ENCODE measurements around the gene TMCC1.
"Not testable (repeated sequence)": the region's sequence is repeated elsewhere in the genome, so short reads cannot be mapped to it uniquely, and the experiment has no call there.

The TMCC1 gene

DNA sequence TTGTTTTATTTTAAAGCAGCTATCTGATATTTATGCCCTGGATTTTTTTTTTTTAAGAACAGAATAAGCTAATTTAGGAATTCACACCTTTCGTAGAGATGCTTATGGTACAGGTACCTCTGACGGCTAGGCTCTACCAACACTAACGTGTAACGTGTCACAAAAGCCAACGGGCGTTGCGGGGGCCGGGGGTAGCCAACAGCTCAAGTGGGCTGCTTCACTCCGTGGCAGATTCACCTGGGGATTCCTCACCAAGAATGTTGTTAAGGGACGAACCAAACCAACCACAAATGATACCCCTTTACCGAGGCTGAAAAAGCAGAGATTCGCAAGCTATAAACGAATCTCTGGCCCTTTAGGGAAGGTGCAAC lies 1.0 kb downstream of the TMCC1 start:
- peak in 1 of 5 donors; percentile 22 for DNase-seq

DNA sequence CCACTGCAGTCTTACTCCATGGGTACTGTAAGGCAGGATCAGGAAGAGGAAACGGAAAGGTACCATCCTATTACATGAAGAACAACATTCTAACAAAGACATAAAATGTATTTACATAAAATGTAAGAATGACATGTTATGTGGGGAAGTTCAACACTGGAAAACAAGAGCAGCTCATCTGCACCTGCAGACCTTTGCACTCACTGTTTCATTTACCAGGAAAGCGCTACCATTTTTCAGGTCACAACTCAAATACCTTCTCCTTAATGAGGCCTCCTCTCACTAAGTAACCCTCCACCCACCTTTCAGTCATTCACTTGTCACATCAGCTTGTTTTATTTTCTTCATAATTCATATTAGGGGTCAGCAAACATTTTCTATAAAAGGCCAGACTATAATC lies 2.6 kb downstream of the TMCC1 start:
- DNase-seq = no peak

DNA sequence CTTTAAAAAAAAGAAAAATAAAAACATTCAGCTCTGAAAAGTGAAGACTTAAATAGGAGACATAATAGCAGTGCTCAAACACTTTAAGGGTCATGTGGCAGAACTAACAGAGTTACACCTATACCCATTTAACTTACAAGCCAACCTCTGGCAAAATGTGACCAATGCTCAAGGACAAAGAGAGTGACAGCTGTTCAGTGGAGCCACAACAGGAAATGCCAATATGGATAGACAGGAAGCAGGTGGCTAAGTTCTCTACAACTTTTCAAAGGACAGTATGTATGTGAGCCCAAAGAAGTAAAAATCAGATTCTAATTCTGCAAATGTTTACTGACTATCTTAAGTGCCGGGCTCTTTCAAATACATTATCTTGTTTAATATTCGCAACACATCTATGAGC lies 3.4 kb downstream of the TMCC1 start:
- DNase-seq = peak in 1 of 5 donors; percentile 30

DNA sequence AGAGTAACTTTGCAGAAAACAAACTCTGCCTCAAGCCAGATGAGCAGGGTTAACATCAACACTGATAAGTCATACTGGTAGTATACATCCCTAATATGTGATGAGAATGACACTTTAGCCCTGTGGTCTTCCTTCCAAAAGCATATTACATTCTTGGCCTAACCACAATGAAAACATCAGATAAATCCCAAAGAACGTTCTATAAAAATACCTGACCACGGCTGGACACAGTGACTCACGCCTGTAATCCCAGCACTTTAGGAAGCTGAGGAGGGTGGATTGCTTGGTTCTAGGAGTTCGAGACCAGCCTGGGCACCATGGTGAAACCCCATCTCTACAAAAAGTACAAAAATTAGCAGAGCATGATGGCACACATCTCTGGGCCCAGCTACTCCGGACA lies 4.7 kb downstream of the TMCC1 start:
- DNase-seq = no peak

DNA sequence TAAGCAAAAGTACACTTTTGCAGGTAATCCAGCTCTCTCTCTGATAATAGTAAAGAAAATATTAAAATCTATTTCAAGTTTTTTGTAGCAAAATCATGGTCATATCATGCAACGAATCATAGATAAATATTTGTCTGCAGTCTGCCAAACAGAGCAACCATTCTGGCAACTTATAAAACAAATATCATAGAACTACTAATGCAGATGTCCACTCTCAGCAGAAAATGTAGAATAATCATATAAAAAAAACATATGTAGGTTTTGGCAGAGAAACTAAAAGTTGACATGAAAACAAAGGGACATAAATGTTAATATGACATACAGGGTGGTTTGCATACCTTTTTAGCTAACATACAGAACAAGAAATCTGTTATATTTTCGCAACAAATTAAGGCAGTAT lies 12.2 kb downstream of the TMCC1 start:
- no peak for DNase-seq

DNA sequence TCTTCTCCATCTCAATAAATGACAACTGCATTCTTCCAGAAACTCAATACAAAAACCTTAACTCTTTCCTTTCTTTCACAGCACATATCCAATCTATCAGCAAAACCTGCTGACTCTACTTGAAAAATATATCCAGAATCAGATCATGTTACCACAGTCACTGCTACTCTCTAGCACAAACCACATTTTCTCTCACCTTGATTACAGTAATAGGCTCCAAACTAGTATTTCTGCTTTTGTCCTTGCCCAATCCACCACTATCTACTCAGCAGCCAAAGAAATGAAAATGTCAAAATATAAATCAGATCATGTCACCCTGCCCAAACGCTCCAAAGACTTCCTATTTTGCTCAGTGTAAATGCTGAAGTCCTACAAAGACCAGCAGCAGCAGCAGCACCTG lies 15.2 kb downstream of the TMCC1 start:
- no peak for DNase-seq

DNA sequence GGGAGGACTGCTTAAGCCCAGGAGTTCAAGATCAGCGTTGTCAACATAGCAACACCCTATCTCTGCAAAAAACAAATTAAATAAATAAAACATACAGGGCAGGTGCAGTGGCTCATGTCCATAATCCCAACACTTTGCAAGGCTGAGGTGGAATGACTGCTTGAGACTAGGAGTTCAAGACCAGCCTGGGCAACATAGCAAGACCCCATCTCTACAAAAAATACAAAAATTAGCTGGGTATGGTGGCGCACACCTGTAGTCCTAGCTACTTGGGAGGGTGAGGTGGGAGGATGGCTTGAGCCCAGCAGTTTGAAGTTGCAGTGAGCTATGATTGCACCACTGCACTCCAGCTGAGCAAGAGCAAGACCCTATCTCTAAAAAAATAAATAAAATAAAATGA lies 19.0 kb downstream of the TMCC1 start:
- DNase-seq = not testable (repeated sequence)

DNA sequence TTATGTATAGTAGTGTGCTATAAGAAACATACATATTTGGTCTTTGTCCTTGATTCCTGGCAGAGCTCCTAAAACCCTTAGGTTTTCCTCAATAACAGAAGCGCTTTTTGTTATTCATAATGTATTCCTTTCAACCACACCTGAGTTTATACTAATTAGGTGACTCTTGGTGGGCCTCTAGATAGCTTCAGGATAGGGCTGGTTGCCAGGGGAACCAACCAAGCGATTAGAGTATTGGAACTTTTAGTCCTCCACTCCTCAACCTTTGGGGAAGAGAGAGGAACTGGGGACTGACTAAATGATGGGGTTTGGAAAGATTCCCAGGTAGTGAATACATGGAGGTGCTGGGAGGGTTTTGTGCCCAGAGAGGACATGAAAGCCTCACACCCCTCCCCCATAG lies 24.6 kb downstream of the TMCC1 start:
- no peak for DNase-seq

DNA sequence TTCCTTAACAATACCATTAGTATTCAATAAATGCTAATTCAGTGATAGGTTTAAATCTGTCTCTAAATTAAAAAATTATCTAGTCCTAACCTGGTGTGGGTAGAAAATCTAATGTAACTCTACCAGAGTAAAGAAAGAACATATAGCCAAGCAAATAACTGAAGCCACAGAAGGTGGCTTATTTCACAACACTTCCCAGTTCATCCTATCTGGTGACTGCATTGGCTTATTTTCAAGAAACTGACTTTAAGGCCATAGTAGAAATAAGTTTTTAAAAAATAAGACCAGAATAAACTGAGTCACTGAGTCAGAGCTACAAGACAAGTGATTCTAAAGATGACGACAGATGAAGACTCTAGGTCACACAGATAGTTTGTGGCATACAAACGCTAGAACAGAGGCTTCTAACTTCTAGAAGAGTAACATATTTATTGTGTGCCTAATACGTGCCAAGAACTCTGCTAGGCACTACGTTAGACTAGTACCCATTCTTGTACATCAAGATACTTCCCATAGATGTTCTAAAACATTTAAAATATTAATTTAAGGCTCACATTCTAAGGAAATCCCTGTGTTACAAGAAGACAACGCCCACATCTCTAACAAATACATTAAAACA lies 25.9 kb downstream of the TMCC1 start:
- DNase-seq = no peak

DNA sequence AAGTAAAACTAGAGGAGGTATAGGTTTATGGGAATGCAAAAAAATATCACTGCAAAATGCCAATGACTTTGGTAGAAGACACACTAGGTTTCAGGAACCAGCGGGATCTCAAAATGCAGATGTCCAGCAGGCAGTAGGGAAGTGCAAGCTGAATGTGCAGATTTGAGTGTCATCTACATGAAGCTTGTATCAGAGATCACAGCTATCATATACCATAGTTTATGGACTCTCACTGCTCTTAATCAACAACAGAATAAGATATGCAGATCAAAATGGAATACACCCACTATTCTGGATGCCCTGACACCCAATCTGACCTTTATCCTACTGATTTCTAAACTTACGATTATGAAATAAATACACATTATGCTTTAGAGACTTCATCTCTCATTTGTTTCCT lies 27.7 kb downstream of the TMCC1 start:
- no peak for DNase-seq

DNA sequence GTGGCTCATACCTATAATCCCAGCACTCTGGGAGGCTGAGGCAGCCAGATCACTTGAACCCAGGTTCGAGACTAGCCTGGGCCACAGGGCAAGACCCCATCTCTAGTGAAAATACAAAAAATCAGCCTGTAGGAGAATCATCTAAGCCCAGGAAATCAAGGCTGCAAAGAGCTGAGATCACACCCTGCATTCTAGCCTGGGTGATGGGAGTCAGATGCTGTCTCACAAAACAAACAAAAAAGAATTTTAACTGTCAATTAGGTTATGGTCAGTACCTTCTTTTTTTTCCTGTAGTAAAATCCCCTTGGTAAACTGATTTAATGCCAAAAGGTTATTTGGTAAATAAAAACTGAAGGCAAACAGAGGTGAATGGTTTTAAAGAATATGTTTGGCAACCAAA lies 29.0 kb downstream of the TMCC1 start:
- DNase-seq = no peak

DNA sequence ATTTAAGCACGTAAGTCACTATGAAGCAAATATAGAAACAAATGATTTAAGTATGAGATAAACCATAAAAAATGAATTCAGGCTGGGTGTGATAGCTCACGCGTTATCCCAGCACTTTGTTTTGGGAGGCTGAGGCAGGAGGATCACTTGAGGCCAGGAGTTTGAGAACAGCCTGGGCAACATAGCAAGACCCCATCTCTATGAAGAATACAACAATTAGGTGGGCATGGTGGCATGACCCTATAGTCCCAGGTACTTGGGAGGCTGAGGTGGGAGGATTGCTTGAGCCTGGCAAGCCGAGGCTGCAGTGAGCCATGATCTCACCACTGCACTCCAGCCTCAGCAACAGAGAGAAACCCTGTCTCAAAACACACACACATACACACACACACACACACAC lies 34.2 kb downstream of the TMCC1 start:
- DNase-seq = no peak

DNA sequence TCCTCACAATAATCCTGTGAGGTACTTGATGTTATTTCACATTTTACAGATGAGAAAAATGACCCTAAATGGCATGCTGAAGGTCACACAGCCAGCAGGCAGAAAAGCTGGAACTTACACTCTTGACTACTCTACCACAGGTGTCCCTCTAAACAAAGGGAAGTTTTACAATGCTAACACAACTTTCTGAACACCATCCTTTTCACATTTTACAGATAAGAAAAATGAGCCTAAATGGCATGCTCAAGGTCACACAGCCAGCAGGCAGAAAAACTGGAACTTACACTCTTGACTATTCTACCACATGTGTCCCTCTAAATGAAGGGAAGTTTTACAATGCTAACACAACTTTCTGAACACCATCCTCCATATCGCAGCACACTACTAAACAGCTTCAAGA lies 35.6 kb downstream of the TMCC1 start:
- no peak for DNase-seq

DNA sequence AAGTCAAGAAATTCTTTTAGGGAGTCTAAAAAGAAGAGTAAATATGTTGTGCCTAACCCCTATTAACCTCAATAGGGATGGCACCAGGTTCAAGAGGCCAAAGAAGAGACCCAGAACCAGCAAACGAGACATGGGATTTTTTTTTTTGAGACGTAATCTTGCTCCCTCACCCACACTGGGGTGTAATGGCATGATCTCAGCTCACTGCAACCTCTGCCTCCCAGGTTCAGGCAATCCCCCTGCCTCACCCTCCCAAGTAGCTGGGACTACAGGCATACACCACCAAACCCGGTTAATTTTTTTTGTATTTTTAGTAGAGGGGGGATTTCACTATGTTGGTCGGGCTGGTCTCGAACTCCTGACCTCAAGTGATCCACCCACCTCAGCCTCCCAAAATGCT lies 36.7 kb downstream of the TMCC1 start:
- not testable (repeated sequence) for DNase-seq

DNA sequence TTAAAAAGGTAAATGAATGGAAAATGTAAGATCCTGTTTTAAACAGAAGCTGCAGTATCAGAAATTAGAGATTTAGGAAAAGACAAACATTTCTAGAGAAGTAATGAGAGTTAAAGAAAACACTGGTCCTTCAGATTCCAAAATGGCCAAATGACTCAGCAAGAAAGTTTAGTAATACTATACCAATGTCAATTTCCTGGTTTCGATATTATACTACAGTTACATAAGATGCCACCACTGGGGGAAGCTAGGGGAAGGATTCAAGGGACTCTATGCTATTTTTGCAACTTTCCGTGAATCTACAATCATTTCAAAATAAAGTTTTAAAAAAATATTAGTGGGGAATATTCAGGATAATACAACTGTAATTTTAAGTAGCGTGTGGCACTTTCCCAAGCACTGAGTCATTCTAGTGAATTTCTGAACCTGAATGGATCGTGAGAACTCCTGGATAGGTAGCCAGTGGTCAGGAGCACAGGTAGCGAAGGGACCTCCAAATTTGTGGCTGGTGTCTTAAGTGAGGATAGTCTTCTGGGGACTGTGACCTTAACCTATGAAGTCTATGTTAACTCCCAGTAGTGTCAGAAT lies 37.6 kb downstream of the TMCC1 start:
- DNase-seq = peak in 1 of 5 donors; percentile 44

DNA sequence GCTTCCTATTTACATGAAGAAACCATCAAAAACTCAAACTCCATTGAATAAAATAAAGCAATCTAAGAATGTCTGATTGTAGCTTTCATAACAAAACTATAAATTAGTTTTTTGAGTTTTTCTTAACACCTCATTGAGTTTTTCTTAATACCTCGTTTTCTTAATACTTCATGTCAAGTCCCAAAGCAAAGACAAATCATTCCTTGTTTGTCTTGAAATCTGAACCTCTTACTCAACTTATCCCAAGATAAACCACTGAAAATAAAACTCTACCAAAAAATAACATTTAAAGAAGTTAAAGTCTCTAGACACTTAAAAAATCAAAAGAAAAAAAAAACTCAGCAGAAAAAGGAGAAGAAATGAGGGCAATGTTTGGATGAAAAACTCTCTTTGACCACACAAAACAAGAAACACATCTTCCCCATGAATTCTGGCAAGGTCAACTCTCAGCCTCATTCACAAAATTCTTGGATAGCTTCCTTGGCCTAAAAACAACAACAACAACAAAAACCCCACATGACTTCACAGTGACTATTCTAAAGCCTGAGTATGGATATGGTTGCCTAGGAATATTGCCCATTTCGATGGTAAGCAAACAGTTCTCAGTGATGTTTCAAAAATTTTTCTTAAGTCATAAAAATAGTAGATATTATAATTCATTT lies 38.2 kb downstream of the TMCC1 start:
- DNase-seq = no peak

DNA sequence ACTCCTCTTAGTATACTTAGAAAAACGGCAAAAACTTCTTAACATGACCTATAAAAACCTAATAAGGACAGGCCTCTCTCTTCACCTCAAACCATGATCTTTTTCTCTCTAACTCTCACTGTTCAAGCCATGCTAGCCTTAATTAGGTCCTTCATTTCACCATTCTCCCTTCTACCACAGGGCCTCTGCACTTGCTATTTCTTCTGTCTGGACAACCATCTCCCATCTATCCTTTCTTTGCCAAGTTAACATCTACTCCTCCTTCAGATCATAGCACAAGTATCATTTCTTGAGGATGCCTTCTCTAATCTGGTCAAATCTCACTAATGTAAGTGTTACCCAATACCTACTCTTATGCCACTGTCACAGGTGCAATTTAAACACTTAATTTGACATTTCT lies 39.1 kb downstream of the TMCC1 start:
- DNase-seq = no peak

DNA sequence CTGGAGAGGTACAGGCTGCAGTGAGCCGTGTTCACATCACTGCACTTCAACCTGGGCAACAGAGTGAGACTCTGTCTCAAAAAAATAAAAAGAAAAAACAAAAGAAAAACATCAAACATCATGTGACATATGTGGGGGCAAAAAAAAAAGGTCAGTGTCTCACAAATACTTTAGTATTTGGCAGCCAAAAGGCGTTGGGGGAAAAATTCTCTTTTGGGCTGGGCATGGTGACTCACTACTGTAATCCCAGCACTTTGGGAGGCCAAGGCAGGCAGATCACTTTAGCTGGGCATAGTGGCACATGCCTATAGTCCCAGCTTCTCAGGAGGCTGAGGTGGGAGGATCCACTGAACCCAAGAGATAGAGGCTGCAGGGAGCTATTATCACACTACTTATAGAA lies 47.6 kb downstream of the TMCC1 start:
- DNase-seq = no peak

DNA sequence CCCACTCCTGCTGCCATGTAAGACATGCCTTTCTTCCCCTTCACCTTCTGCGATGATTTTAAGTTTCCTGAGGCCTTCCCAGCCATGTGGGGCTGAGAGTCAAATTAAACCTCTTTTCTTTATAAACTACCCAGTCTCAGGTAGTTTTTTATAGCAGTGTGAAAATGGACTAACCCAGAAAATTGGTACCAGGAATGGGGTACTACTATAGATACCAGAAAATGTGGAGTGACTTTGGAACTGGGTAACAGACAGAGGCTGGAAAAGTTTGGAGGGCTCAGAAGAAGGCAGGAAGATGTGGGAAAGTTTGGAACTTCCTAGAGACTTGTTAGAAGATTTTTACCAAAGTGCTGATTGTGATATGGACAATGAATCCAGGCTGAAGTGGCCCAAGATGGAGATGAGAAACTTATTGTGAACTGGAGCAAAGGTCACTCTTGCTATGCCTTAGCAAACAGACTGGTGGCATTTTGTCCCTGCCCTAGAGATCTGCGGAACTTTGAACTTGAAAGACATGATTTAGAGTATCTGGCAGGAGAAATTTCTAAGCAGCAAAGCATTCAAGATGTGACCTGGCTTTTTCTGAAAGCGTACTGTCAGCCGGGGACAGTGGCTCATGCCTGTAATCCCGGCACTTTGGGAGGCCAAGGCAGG lies 52.7 kb downstream of the TMCC1 start:
- DNase-seq = no peak

DNA sequence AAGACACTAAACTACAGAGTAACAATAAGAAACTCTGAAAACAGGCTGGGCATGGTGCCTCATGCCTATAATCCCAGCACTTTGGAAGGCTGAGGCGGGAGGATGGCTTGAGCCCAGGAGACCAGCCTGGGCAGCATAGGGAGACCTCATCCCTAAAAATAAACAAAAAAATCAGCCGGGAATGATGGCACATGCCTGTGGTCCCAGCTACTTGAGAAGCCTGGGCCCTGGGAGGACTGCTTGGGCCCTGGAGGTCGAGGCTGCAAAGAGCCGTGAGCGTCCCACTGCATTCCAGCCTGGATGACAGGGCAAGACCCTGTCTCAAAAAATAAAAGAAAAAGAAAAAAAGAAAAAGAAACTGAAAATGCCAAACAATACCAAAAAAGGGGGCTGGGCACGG lies 55.4 kb downstream of the TMCC1 start:
- no peak for DNase-seq

DNA sequence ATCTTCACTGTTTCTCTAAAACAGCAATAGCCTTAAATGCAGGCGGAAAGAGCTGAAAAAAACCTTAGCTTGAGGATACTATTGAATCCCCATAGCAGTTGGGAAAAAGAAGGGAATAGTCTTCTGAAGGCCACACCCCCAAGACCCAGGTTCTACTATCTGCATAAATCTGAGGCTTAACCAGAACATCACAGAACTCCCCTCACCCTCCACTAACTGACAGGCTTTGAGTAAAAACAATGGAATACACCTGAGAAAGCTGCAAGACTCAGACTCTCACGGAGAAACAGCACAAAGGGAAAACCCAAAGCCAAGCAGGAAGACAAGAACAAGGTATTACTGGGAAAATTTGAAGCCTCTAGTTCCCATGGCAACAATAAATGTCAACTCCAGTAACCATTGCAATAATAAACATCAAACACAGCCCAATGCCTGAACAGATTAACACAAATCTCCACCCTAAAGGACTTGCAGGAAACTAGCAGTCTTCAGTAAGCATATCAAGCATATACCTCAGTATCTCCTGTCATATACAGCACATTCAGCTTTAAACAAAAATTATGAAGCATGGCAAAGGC lies 56.4 kb downstream of the TMCC1 start:
- DNase-seq = no peak

DNA sequence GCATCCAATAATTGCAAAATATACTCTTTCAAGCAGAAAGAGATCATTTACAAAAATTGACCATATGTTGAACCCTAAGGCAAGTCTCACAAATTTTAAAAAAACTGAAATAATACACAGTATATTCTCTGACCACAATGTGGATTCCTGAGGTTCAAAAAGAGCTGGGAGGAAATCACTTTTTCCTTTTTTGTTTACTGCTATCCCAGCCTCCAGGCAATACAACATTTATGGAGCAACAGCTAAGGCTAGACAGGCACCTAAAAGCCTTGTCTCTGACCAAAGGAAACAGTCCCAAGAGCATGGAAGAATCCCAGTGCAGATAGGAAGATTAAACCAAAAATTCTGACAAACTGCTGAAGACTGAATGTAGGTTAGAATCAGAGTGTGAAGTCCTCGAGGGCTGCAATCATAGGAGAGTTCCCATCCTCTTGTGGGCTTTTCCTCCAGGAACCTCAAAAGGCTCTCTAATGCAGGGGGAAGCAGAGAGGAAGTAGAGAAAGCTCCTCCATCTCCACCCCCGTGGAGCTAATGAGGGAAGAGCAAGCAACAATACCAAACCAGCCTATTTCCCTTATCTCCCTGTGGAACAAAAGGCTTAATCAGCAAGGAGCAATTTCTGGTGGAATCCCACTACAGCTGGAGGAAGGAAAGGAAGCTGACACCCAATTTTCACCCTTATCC lies 57.0 kb downstream of the TMCC1 start:
- no peak for DNase-seq

DNA sequence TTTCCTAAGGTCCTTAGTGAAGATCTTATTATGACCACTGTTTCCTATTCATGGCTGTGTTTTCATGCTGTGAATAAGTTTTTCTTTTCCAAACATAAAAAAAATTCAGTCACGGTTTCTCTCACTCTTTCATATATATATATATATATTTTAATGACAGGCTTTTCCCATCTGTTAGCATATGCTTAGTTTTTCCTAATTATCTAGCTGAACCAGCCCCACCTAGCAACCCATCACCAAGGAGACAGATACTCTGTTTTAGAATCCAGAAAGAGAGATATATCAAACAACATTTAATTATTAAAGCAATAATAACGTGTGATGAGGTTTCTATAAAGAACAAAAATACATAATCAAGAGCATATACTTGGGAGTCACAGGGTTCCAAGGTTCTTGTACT lies 58.3 kb downstream of the TMCC1 start:
- DNase-seq = no peak

Data from T-helper 1 cell (primary cell).